T-cell (primary cell): ENCODE measurements around the gene LCE6A. TPM values are rescaled to one million over a fixed set of nuclear protein-coding genes. Genes with fewer than 3 reads are reported as not detected.

Experiments used
- ATAC-seq, 4 experiments: fragments of 200-7000 bp in 3 of 4; fragments of 150-1000 bp in 1 of 4; cut with Tn5 transposase; replicated peaks in 1 of 4; 1 replicate in 3 of 4; 2 replicates in 1 of 4; pipeline ENCODE4 v1.10.0; 2021; ENCODE audit warnings: moderate library complexity in 3 of 4, mild to moderate bottlenecking in 2 of 4, moderate number of reproducible peaks in 1 of 4
- CTCF ChIA-PET, 2 donors: fragments of 300-600 bp; sonication (Branson Sonifier 250); formaldehyde crosslinking; loops; one replicate each; lab custom pipeline; 2022; ENCODE audit warnings: antibody characterized with exemption in 2 of 2; lab: Charles Lee
- POLR2A ChIA-PET, 2 donors: fragments of 300-600 bp; sonication (Branson Sonifier 250); formaldehyde crosslinking; loops; one replicate each; lab custom pipeline; 2022; ENCODE audit warnings: antibody characterized with exemption in 2 of 2; lab: Charles Lee
- DNase-seq, 35 experiments: peaks; one replicate each; pipeline versions ENCODE4 v3.0.0 to v3.0.0-alpha.2; 2013 to 2023
- H3K27ac ChIP-seq: one replicate; pipeline ENCODE4 v1.5.1; 2013; ENCODE audit warnings: low read length
- H3K27me3 ChIP-seq, 2 experiments: replicated peaks in 1 of 2; 1 replicate in 1 of 2; 2 replicates in 1 of 2; pipeline versions ENCODE4 v1.6.1 to v1.7.0; 2013; ENCODE audit warnings: low read length in 1 of 2, mixed read lengths in 1 of 2; ENCODE audit not compliant: control insufficient read depth in 2 of 2, insufficient read depth in 2 of 2; ENCODE audit errors: extremely low read depth in 1 of 2
- H3K36me3 ChIP-seq, 2 donors: 1 replicate in 1 of 2; 2 replicates in 1 of 2; pipeline versions ENCODE4 v1.6.1 to v1.7.0; 2013; ENCODE audit warnings: low read length in 1 of 2; ENCODE audit not compliant: control insufficient read depth in 2 of 2, insufficient read depth in 1 of 2; ENCODE audit errors: extremely low read depth in 1 of 2
- H3K4me1 ChIP-seq, 2 experiments: 1 replicate in 1 of 2; 2 replicates in 1 of 2; pipeline versions ENCODE4 v1.6.1 to v1.7.0; 2013; ENCODE audit warnings: low read length in 2 of 2, mixed read lengths in 1 of 2; ENCODE audit not compliant: insufficient read depth in 2 of 2, control insufficient read depth in 1 of 2; ENCODE audit errors: extremely low read depth in 1 of 2
- H3K4me3 ChIP-seq, 2 donors: 1 replicate in 1 of 2; 2 replicates in 1 of 2; pipeline versions ENCODE4 v1.5.1 to v1.7.0; 2013; ENCODE audit warnings: mild to moderate bottlenecking in 2 of 2, low read length in 1 of 2, moderate library complexity in 1 of 2; ENCODE audit not compliant: control insufficient read depth in 1 of 2; ENCODE audit errors: extremely low read depth in 1 of 2
- H3K9me3 ChIP-seq: 2 replicates; pipeline ENCODE4 v1.7.0; 2013
- H3K27ac Mint-ChIP-seq, 2 donors: one replicate each; pipeline ENCODE4 v1.8.0; 2020 to 2021; ENCODE audit warnings: mild to moderate bottlenecking in 2 of 2, mixed read lengths in 2 of 2
- H3K27me3 Mint-ChIP-seq, 2 donors: one replicate each; pipeline ENCODE4 v1.8.0; 2021 to 2022; ENCODE audit warnings: mixed read lengths in 2 of 2
- H3K36me3 Mint-ChIP-seq: one replicate; pipeline ENCODE4 v1.8.0; 2021; ENCODE audit warnings: mixed read lengths
- H3K4me1 Mint-ChIP-seq, 3 donors: one replicate each; pipeline ENCODE4 v1.8.0; 2020 to 2022; ENCODE audit warnings: mixed read lengths in 3 of 3, mild to moderate bottlenecking in 1 of 3
- H3K4me3 Mint-ChIP-seq, 3 donors: one replicate each; pipeline ENCODE4 v1.8.0; 2020 to 2022; ENCODE audit warnings: mild to moderate bottlenecking in 3 of 3, mixed read lengths in 3 of 3, moderate library complexity in 3 of 3
- H3K9me3 Mint-ChIP-seq, 3 donors: one replicate each; pipeline ENCODE4 v1.8.0; 2020 to 2022; ENCODE audit warnings: mixed read lengths in 3 of 3
- WGBS: methylation state at CpG from one replicate; pipeline ENCODE4 v1.1.5; 2013; ENCODE audit warnings: missing lambda C conversion rate; ENCODE audit not compliant: insufficient coverage; 5-methylcytosine and 5-hydroxymethylcytosine counted together
- total RNA-seq, 35 experiments: library from RNA in 6 of 35; stranded (reverse) in 6 of 35; fragments of 120-200 nt in 1 of 35; gene quantifications; one replicate each; pipeline versions ENCODE4 v1.2.1 to v1.2.4 and lab custom pipeline; 2013 to 2026

LCE6A gene, protein sequence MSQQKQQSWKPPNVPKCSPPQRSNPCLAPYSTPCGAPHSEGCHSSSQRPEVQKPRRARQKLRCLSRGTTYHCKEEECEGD
- not detected for total RNA-seq
- not detected for total RNA-seq (2013)
- 0 reads per million in 29 experiments for total RNA-seq (lab: John Stamatoyannopoulos, UW)

GRCh38 chr1:152842556-152842955, at the start of gene LCE6A:
TSS of gene LCE6A (plus strand) at chr1:152842856. CDS start at chr1:152843521, 665 bp downstream.
- no peaks in the 10 kb centered on the region for H3K4me1 ChIP-seq
- Mint-ChIP-seq H3K27ac (no peak within 1 kb of the TSS), H3K36me3 (no peaks in the 10 kb centered on the region), H3K4me1 (no peaks in the 10 kb centered on the region), H3K4me3 (no peak within 1 kb of the TSS), H3K27me3 (peaks cover 12 to 39% of the 10 kb centered on the region in 2 donors), H3K9me3 (no peaks in the 10 kb centered on the region)
- H3K27me3 ChIP-seq: peaks cover 0 to 6% of the 10 kb centered on the region in 2 experiments
- H3K9me3 ChIP-seq: no peaks in the 10 kb centered on the region
- ATAC-seq (no peak), DNase-seq (no peak)
- POLR2A ChIA-PET: no interaction called here
- 90% methylated on average over 3 of the region's 3 CpGs for WGBS
- no peaks in the 10 kb centered on the region for H3K36me3 ChIP-seq
- no peak within 1 kb of the TSS for H3K27ac ChIP-seq
- CTCF ChIA-PET: no interaction called here
- H3K4me3 ChIP-seq: no peak within 1 kb of the TSS

- H3K36me3 ChIP-seq: no peaks in the 10 kb centered on the region
- Mint-ChIP-seq H3K4me3 (no peak overlapping the region), H3K4me1 (no peaks in the 10 kb centered on the region), H3K27me3 (peaks cover 7 to 11% of the 10 kb centered on the region in 2 donors), H3K27ac (no peak overlapping the region), H3K36me3 (no peaks in the 10 kb centered on the region), H3K9me3 (no peaks in the 10 kb centered on the region)
- DNase-seq (no peak), ATAC-seq (no peak)
- H3K27me3 ChIP-seq: peaks cover 0 to 16% of the 10 kb centered on the region in 2 experiments
- POLR2A ChIA-PET: no interaction called here
- H3K4me3 ChIP-seq: no peak overlapping the region
- H3K9me3 ChIP-seq: no peaks in the 10 kb centered on the region
- H3K4me1 ChIP-seq: no peaks in the 10 kb centered on the region
- WGBS: 67% methylated on average over 4 of the region's 4 CpGs
- H3K27ac ChIP-seq: no peak overlapping the region
- CTCF ChIA-PET: no interaction called here
Measured at GRCh38 chr1:152795686-152796085, 47.0 kb upstream of the LCE6A start.

- WGBS: 44% methylated on average over 1 of the region's 3 CpGs
- Mint-ChIP-seq H3K4me1 (no peaks in the 10 kb centered on the region), H3K9me3 (no peaks in the 10 kb centered on the region), H3K27ac (no peak within 1 kb of the TSS), H3K4me3 (no peak within 1 kb of the TSS), H3K36me3 (no peaks in the 10 kb centered on the region), H3K27me3 (peaks cover 11 to 14% of the 10 kb centered on the region in 2 donors)
- CTCF ChIA-PET: interaction anchor here in 1 of 2 donors (0.5 kb wide), 1 partner anchor 9 kb away, joined by 3 read pairs; no protein-coding TSS in a partner anchor
- Histone ChIP-seq H3K4me1 (no peaks in the 10 kb centered on the region), H3K4me3 (no peak within 1 kb of the TSS), H3K27me3 (peaks cover 0 to 16% of the 10 kb centered on the region in 2 experiments), H3K36me3 (no peaks in the 10 kb centered on the region), H3K27ac (no peak within 1 kb of the TSS), H3K9me3 (no peaks in the 10 kb centered on the region)
- DNase-seq (no peak), ATAC-seq (no peak)
- POLR2A ChIA-PET: no interaction called here
Measured at GRCh38 chr1:152796421-152796820, 46.2 kb upstream of the LCE6A start, which contains the start of gene LCE1D. TSS of gene LCE1D (plus strand) at chr1:152796721. CDS start at chr1:152797795, 1,074 bp downstream.

DNA sequence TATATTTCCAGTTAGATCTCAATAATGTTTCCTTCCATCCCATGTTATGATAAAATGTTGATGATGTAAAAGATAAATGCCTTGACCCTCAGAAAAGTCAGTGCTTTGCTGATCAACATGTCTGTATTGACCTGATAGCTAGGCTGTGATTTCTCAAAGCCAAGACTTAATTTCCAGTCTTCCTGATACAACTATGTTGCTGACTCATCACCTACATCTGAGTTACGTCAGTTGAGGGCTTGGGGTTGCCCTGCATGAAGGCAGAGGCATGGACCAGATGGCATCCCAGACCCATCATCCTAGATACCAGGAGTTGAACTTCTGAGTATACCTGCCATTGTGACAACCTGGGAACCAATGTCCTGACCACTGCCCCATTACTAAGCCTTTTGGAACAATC, 41.3 kb upstream of the LCE6A start:
- Mint-ChIP-seq H3K27ac (no peak overlapping the region), H3K4me3 (no peak overlapping the region), H3K4me1 (no peaks in the 10 kb centered on the region), H3K36me3 (no peaks in the 10 kb centered on the region), H3K27me3 (peaks cover 30 to 37% of the 10 kb centered on the region in 2 donors), H3K9me3 (no peaks in the 10 kb centered on the region)
- Histone ChIP-seq H3K9me3 (no peaks in the 10 kb centered on the region), H3K36me3 (no peaks in the 10 kb centered on the region), H3K27me3 (peaks cover 0 to 14% of the 10 kb centered on the region in 2 experiments), H3K27ac (no peak overlapping the region), H3K4me1 (no peaks in the 10 kb centered on the region), H3K4me3 (no peak overlapping the region)
- DNase-seq: no peak
- no peak for ATAC-seq
- WGBS: 63% methylated on average over 1 of the region's 1 CpG
- POLR2A ChIA-PET: no interaction called here
- CTCF ChIA-PET: no interaction called here

GRCh38 chr1:152806576-152806975, 36.1 kb upstream of the LCE6A start, which contains the start of gene LCE1C:
TSS of gene LCE1C (minus strand) at chr1:152806651. CDS start at chr1:152805478, 1,173 bp downstream.
- Mint-ChIP-seq H3K27ac (no peak within 1 kb of the TSS), H3K4me1 (no peaks in the 10 kb centered on the region), H3K9me3 (peaks cover 0 to 8% (median 0%) of the 10 kb centered on the region in 3 donors), H3K4me3 (no peak within 1 kb of the TSS), H3K27me3 (peaks cover 25 to 28% of the 10 kb centered on the region in 2 donors), H3K36me3 (no peaks in the 10 kb centered on the region)
- DNase-seq (no peak), ATAC-seq (no peak)
- H3K36me3 ChIP-seq: no peaks in the 10 kb centered on the region
- H3K4me1 ChIP-seq: no peaks in the 10 kb centered on the region
- no peak within 1 kb of the TSS for H3K27ac ChIP-seq
- no peaks in the 10 kb centered on the region for H3K9me3 ChIP-seq
- ChIA-PET POLR2A (no interaction called here), CTCF (no interaction called here)
- peaks cover 2 to 8% of the 10 kb centered on the region in 2 experiments for H3K27me3 ChIP-seq
- WGBS: no CpG with 5 or more reads among the region's 3 CpGs
- H3K4me3 ChIP-seq: no peak within 1 kb of the TSS

DNA sequence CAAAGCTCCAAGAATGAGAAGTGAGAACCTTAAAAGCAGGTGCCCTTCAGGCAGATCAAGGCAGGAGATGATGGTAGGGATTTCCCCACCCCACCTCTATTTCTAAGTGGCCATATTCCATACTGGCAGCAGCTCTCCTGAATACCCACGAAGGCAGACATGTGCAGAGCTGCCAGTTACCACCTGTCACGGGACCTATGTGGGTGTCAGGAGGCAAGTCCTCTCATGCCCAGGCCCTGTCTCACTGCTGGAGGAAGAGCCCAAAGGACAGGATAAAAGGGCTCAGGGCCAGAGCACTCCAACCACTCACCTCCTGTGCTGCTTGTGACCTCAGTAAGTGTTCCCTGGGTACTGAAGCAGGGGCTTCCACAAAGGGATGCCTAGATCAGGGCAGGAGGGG, 31.6 kb upstream of the LCE6A start:
- ChIA-PET POLR2A (no interaction called here), CTCF (no interaction called here)
- Mint-ChIP-seq H3K36me3 (no peaks in the 10 kb centered on the region), H3K27ac (no peak overlapping the region), H3K9me3 (peaks cover 0 to 8% (median 0%) of the 10 kb centered on the region in 3 donors), H3K4me1 (no peaks in the 10 kb centered on the region), H3K27me3 (peaks cover 11 to 18% of the 10 kb centered on the region in 2 donors), H3K4me3 (no peak overlapping the region)
- H3K27me3 ChIP-seq: peaks cover 2 to 7% of the 10 kb centered on the region in 2 experiments
- no peak overlapping the region for H3K4me3 ChIP-seq
- H3K4me1 ChIP-seq: no peaks in the 10 kb centered on the region
- no peak overlapping the region for H3K27ac ChIP-seq
- no peaks in the 10 kb centered on the region for H3K9me3 ChIP-seq
- 81% methylated on average over 2 of the region's 2 CpGs for WGBS
- H3K36me3 ChIP-seq: no peaks in the 10 kb centered on the region
- ATAC-seq: peak in 1 of 4 experiments; percentile 15
- no peak for DNase-seq
